Tibial nerve (tissue), 4 donors: Measurements from ENCODE around the gene FUT6. TPM values are rescaled to one million over a fixed set of nuclear protein-coding genes. Genes with fewer than 3 reads are reported as not detected.
A peak's percentile ranks its signal among the peaks of the same experiment; 100 is the strongest.

Source experiments
- DNase-seq, 2 donors: peaks; one replicate each; pipeline ENCODE4 v3.0.0-alpha.2; 2019; ENCODE audit warnings: low spot score in 2 of 2
- H3K27ac ChIP-seq, 4 donors: fragments of 200-600 bp; sonication (generic) in 3 of 4; one replicate each; pipeline ENCODE4 v1.5.1; 2017 to 2019; ENCODE audit warnings: mild to moderate bottlenecking in 1 of 4
- H3K27me3 ChIP-seq, 2 donors: fragments of 200-600 bp; sonication (generic) in 1 of 2; one replicate each; pipeline versions ENCODE4 v1.5.1 to v1.6.0; 2017 to 2019
- H3K36me3 ChIP-seq, 3 donors: fragments of 200-600 bp; sonication (generic); one replicate each; pipeline ENCODE4 v1.5.1; 2018 to 2019
- H3K4me1 ChIP-seq, 4 donors: fragments of 200-600 bp; sonication (generic) in 3 of 4; one replicate each; pipeline ENCODE4 v1.5.1; 2017 to 2019
- H3K4me3 ChIP-seq, 4 donors: fragments of 200-600 bp; sonication (generic) in 3 of 4; one replicate each; pipeline ENCODE4 v1.5.1; 2017 to 2019; ENCODE audit warnings: mild to moderate bottlenecking in 1 of 4, moderate library complexity in 1 of 4
- H3K9me3 ChIP-seq, 4 donors: fragments of 200-600 bp; sonication (generic) in 3 of 4; one replicate each; pipeline ENCODE4 v1.5.1; 2017 to 2019
- EP300 ChIP-seq, 2 donors: sonication (generic); formaldehyde crosslinking; IDR thresholded peaks; one replicate each; pipeline ENCODE4 v1.6.1; 2017; ENCODE audit warnings: antibody characterized with exemption in 2 of 2, mild to moderate bottlenecking in 1 of 2
- POLR2A ChIP-seq, 2 donors: fragments of 450-650 bp; IDR thresholded peaks; one replicate each; pipeline ENCODE4 v1.6.1; 2017; ENCODE audit warnings: antibody characterized with exemption in 2 of 2, mild to moderate bottlenecking in 2 of 2, moderate library complexity in 2 of 2
- WGBS, 2 donors: methylation state at CpG; one replicate each; pipeline ENCODE4 v1.1.5; 2018; 5-methylcytosine and 5-hydroxymethylcytosine counted together
- total RNA-seq, 4 donors: library from RNA; depleted of rRNA; stranded (reverse); fragments of >200 nt; gene quantifications; one replicate each; pipeline ENCODE4 v1.1.0, GENCODE V29; 2016
- TF ChIP-seq, protein P1 (sequence below), 5 experiments: fragments of 200-600 bp in 3 of 5; fragments of 450-650 bp in 2 of 5; sonication (generic) in 3 of 5; IDR thresholded peaks; one replicate each; pipeline ENCODE4 v1.5.1; 2016 to 2019; ENCODE audit warnings: antibody characterized with exemption in 5 of 5, mild to moderate bottlenecking in 3 of 5, moderate library complexity in 2 of 5

The FUT6 gene
- total RNA-seq, 4 donors from 2014 or later: not detected

DNA sequence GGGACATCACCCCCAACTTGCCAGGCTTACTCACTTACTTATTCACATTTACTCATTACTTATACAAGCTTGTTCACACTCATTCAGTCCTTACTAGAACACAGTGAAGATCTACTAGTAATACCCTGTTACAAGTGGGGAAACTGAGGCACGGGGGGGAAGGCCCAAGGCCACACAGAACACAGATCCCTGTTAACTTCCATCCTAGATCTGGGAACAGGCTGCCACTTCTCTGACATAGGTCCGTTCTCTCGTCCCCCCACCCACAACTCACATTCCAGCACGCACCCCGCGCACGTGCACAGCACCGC lies 36.1 kb downstream of the FUT6 start:
- H3K4me1 ChIP-seq: peaks cover 0 to 41% (median 7%) of the 10 kb centered on the region in 4 donors
- H3K27ac ChIP-seq: no peak overlapping the region
- DNase-seq: no peak
- peak overlapping the region in 1 of 4 donors; percentile 34 for H3K4me3 ChIP-seq
- H3K36me3 ChIP-seq: no peaks in the 10 kb centered on the region
- no peaks in the 10 kb centered on the region for H3K9me3 ChIP-seq
- TF ChIP-seq POLR2A (IDR thresholded peaks at IDR 0.05): no peak
- no peak for TF ChIP-seq EP300 (IDR thresholded peaks at IDR 0.05)
- TF ChIP-seq, protein P1, sequence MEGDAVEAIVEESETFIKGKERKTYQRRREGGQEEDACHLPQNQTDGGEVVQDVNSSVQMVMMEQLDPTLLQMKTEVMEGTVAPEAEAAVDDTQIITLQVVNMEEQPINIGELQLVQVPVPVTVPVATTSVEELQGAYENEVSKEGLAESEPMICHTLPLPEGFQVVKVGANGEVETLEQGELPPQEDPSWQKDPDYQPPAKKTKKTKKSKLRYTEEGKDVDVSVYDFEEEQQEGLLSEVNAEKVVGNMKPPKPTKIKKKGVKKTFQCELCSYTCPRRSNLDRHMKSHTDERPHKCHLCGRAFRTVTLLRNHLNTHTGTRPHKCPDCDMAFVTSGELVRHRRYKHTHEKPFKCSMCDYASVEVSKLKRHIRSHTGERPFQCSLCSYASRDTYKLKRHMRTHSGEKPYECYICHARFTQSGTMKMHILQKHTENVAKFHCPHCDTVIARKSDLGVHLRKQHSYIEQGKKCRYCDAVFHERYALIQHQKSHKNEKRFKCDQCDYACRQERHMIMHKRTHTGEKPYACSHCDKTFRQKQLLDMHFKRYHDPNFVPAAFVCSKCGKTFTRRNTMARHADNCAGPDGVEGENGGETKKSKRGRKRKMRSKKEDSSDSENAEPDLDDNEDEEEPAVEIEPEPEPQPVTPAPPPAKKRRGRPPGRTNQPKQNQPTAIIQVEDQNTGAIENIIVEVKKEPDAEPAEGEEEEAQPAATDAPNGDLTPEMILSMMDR (IDR thresholded peaks at IDR 0.05): no peak
- WGBS, 2 donors: 2 to 14% methylated on average over 8 of the region's 8 CpGs
- H3K27me3 ChIP-seq: peaks cover 3 to 81% of the 10 kb centered on the region in 2 donors

DNA sequence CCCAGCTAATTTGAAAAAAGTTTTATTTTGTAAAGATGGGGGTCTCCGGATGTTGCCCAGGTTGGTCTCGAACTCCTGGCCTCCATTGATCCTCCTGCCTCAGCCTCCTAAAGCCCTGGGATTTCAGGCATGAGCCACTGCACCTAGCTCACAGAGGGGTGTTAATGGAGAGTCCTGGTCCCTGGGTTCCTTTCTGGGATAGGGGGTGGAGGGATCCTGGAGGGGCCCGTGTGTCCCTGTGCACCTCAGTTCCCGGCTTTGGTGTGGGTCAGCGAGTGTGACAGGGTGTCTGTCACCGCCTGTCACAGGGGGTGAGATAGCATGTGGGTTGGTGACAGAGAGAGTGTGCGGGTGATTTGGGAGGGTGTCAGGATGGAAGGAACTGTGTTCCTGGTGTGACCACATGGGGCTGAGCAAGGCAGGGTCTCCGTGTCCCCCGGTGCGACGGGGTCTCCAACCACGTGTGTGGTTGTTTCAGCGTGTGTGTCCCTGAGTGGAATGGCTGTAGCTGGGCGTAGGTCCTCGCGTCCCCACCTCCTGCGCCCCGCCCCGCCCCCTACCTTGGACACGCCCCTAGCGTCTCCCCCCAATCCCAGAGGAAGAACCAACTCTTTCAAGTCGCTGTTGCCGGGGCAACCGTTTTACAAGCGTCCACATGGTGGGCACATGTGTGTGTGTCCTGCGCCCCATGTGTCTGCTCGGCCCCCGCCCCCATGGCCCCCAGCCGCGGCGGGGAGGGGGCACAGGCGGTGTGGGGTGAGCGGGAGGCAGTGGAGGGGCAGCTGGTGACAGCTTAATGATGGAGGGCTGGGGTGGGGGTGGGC lies 37.5 kb downstream of the FUT6 start:
- Histone ChIP-seq H3K9me3 (no peaks in the 10 kb centered on the region), H3K36me3 (no peaks in the 10 kb centered on the region), H3K27me3 (peaks cover 3 to 78% of the 10 kb centered on the region in 2 donors), H3K4me1 (peaks cover 0 to 41% (median 7%) of the 10 kb centered on the region in 4 donors), H3K4me3 (no peak overlapping the region), H3K27ac (no peak overlapping the region)
- WGBS, 2 donors: 13 to 25% methylated on average over 16 to 33 of the region's 33 CpGs
- DNase-seq: no peak
- no peak for TF ChIP-seq POLR2A (IDR thresholded peaks at IDR 0.05)
- no peak for TF ChIP-seq EP300 (IDR thresholded peaks at IDR 0.05)
- TF ChIP-seq, protein P1 (IDR thresholded peaks at IDR 0.05): no peak

DNA sequence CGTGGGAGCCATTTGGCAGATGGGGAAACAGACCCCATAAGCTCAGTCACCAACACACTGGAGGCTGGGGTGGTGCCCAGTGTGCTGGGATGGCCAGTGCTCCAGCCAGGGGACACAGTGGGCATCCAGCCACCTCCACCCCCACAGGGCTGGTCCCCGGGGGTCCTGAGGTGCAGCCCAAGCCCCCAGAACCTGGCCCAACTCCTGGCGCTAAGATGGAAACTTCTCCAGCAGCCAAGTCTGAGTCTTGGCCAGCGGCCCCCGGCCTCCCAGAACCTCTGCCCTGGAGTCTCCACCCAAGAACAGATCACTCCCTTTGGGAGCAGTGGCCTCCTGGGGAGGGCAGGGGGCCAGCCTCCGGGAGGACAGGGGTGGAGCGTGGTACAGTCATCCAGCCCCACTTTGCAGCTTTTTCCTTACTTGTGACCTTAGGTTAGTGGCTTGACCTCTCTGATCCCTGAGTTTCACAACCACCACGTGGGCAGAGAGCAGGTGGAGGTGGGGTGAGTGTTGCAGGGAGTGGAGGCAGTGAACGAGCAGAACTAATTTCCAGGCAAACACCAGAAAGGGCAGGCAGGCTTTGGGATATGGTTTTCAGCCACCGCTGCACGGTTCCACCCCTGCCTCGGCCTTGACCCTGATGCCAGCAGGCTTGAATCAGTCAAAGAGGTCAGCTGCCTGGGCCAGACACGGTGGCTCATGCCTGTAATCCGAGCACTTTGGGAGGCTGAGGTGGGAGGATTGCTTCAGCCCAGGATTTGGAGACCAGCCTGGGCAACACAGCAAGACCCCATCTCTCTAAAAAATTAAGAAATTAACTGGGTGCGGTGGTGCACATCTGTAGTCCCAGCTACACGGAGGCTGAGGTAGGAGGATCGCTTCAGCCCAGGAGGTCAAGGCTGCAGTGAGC lies 38.9 kb downstream of the FUT6 start:
- DNase-seq: no peak
- Histone ChIP-seq H3K9me3 (no peaks in the 10 kb centered on the region), H3K27me3 (peaks cover 3 to 64% of the 10 kb centered on the region in 2 donors), H3K36me3 (no peaks in the 10 kb centered on the region), H3K4me3 (no peak overlapping the region), H3K27ac (no peak overlapping the region), H3K4me1 (peaks cover 0 to 38% (median 7%) of the 10 kb centered on the region in 4 donors)
- WGBS, 2 donors: 56 to 64% methylated on average over 16 to 17 of the region's 17 CpGs
- TF ChIP-seq, protein P1 (IDR thresholded peaks at IDR 0.05): no peak
- no peak for TF ChIP-seq EP300 (IDR thresholded peaks at IDR 0.05)
- no peak for TF ChIP-seq POLR2A (IDR thresholded peaks at IDR 0.05)

DNA sequence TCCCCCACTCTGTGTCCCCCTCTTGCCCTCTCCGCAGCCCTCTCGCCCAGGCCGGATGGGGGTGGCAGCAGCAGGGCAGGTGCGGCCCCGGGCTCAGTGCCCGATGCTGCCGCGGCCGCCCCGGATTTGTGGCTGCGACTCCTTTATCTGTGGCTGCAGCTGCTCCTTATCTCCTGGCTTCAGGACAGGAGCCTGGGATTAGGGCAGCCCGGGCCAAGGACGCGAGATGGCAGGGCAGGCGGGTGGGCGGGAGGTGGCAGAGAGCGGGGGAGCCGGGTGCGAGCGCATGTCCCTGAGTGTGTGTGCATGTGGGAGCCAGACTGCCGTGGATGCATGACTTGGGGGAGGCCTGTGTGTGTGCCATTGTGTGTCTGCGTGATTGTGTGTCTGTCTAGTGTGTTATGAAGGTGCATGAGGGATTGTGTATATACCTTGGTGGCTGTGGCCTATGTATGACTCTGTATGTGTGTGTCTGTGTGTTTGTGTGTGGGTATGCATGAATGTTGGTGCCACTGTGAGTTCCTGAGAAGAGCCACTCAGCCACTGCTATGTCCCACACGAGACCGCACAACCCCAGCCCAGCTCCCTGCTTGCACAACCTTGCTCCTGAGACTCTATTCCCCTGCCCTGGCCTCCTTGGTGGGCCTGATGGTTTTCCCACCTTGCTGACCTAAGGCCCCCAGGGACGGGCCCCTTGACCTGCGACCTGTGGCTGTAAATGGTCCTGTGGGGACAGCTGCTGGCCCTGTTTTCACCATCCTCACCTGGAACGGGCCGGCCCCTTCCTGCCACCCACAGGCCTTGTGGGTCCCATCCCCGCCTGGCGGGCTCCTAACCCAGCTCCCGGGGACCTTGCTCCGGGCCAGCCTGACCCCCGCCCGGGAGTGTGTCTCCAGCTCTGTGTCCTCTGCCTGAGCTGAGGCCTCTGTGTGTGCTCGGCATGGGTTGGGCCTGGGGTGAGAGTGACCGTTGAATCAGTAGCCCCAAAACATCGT lies 40.0 kb downstream of the FUT6 start:
- WGBS, 2 donors: 70 to 74% methylated on average over 35 to 36 of the region's 37 CpGs

More for the DNA sequence above, 40.0 kb downstream of the FUT6 start:
- no peaks in the 10 kb centered on the region for H3K9me3 ChIP-seq
- H3K4me1 ChIP-seq: peaks cover 0 to 32% (median 7%) of the 10 kb centered on the region in 4 donors
- H3K27me3 ChIP-seq: peaks cover 2 to 58% of the 10 kb centered on the region in 2 donors
- no peaks in the 10 kb centered on the region for H3K36me3 ChIP-seq
- DNase-seq: no peak
- TF ChIP-seq EP300 (IDR thresholded peaks at IDR 0.05): no peak
- TF ChIP-seq POLR2A (IDR thresholded peaks at IDR 0.05): no peak
- TF ChIP-seq, protein P1 (IDR thresholded peaks at IDR 0.05): no peak
- H3K4me3 ChIP-seq: no peak overlapping the region
- H3K27ac ChIP-seq: no peak overlapping the region
